Fibroblast of skin of scalp (primary cell): ENCODE measurements around the gene PHACTR2.

ENCODE experiments used
- DNase-seq: peaks from one replicate; pipeline ENCODE4 v3.0.0-alpha.2; 2013

Gene PHACTR2

DNA sequence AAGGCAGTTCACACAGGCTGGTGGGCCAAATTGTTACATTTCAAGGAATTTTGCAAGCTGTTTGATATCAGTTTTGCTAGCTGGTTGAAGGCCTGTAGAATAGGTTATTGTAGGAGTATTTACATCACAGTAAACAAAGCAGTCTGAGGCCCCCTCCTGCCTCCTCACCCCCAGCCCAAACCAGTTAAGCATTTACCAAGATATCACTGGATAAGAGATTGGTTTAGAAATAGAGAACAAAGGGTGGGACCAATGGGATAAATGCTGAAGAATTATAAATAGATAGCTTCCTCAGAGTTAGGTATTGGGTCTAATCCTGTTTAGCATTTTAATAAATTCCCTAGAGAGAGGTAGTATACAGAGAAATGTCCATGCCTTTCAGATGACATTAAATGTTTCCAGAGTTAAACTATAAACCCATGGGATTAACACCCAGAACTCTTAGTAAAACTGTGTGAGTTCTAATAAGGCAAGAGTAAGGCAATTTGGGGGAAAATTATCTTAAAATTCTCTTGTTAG lies 2.3 kb upstream of the PHACTR2 start:
- DNase-seq = no peak

DNA sequence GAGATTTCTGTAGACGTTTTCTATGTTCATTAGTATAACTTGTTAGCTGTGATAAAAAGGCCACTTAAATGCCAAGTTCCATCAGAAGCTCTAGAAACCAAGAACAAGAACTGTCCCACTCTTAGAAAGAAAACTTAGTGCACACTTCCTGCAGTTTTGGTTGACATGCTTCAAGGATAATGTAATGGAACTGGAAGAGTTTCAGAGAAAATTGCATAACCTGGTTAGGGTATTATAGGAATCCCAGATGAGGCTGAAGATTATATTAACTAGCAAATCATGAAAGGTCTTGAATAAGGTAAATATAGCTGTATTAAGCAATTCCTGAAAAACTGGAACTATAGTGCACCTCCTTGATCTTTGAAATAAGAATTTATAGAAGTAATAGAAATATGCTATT lies 1.8 kb upstream of the PHACTR2 start:
- peak; percentile 49 for DNase-seq

DNA sequence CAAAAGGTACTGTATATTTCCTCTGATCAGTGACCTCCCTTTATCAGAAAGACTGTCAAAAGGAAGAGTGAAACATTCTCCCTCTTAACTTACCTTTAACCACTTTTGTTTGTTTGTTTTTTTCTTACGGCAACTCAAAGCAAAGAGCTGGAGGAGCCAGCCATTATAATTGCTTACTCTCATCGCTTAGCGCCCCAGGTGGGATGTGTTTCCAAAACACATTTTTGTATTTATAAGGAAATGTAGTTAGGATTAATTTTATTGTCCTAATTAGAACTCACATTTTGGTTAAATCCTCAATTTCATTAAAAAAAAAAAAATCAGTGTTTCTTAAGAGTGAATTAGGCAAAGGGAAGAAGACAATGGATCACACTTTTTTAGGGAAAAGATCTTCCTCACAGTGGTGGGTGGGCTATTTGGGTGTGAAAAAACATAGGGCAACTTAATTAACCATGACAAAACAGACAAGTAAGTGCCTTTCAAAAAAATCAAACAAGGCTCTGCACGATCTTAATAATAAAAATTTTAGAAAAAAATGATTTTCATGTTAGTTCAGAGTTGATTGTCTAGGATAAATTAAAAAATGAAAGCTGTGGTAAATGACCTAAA lies 1.2 kb upstream of the PHACTR2 start:
- no peak for DNase-seq

DNA sequence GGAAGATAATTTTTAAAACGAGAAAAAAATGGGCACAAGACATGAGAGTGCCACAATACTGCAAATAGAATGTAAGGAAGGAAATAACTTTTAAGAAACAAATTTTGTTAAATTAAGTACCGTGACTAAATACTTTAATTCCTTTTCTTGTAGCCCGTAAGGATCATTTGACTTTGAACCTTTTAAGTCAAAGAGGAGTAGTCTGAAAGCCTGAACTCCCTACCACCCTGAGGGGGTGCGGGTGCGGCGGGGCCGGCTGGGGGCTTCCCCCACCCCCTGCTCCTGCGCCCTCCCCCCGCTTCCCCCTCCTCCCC lies 231 bp upstream of the PHACTR2 start:
- DNase-seq = no peak

DNA sequence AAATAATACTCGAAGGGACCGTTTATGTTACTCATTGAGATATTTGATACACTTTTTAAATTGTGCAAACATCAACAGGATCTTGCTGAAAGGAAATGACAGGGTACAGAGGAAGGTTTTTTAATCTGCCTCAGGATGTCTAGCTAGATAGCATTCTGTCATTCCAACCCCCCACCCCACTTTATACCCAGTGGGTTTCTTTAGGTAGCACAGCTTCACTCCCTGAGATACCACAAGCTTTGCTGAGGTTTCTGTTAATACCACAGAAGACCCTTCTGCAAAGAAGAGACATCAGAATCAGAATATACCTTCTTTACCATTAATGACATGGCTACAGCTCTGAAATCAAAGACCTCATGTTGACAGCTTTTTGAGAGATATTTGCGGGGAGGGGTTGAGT lies 1.3 kb downstream of the PHACTR2 start:
- no peak for DNase-seq

DNA sequence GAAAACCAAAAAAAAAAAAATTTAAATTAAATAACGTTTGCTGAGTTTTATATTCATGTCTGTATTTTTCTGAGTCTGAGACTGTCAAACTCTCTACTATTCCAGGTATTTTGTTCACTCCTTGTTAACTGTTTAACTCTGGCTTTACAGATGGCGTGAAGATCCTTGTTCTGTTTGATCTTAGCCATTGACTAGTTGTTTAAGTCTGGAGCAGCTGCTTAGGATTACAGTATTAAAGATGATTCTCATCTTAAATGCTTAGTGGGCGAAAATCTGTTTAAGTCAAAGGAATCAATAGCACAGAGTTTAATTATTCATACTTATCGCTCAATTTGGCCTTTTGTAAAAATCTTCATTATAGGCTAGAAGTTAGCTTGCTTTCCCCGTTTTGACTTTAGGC lies 2.4 kb downstream of the PHACTR2 start:
- no peak for DNase-seq

DNA sequence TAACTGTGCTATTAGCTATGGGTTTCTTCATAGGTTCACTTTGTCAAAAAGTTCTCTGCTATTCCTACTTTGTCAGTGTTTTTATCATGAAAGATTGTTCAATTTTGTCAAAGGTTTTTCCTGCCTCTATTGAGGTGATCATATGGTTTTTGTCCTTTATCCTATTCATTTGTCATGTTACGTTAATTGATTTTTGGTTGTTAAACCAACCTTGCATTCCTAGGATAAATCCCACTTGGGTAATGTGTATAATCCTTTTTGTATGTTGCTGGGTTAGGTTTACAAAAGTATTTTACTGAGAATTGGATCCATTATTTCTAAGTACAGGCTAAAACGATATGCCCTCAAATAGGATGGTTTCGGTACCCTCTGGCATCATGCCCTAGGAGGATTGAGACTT lies 5.0 kb downstream of the PHACTR2 start:
- no peak for DNase-seq

DNA sequence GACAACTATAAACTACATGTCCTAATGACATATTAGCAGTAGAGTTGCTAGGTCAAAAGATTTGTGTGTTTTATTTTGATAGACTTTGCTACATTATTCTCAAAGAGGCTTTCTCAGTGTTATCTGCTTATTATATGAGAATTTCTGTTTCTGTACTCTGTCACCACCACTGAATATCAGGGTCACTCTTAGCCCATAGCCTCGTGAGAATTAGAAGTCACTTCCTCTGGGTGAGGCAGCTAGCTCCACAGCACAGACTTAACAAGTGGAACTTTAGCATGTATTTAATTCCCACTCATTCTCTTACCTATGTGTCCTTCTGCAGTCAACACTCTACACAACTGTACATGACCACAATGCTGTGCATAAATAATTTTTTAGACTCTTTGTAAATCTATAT lies 6.7 kb downstream of the PHACTR2 start:
- DNase-seq = no peak

DNA sequence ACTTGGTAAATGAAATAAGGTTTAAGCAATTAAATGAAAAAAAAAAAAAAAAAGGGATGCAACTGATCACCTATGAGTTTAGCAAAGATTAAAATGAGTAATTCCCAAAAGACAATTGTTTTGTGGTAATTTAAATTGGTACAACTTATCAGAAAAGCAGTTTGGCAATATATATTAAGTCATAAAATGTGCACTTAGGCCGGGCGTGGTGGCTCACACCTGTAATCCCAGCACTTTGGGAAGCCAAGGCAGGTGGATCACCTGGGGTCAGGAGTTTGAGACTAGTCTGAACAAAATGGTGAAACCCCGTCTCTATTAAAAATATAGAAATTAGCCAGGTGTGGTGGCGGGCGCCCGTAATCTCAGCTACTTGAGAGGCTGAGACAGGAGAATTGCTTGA lies 7.9 kb downstream of the PHACTR2 start:
- no peak for DNase-seq

DNA sequence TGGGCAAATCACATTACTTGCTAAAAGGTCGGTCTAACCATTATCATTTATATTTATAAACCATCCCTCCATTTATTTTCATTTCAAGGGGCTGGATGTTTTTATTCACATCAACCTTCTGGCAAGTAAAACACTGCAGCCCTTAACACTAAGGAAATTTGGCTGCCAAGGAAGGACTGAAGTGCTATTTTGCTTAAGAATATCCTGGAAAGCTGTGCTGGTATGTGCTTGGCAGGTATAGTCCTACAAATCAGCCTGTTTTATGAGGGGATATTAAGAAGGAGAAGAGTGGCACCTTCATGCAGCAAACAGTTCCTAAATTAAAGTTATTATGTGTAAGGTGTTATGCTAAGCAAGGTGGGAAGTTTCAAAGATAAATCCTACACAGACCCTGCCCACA lies 9.8 kb downstream of the PHACTR2 start:
- no peak for DNase-seq

DNA sequence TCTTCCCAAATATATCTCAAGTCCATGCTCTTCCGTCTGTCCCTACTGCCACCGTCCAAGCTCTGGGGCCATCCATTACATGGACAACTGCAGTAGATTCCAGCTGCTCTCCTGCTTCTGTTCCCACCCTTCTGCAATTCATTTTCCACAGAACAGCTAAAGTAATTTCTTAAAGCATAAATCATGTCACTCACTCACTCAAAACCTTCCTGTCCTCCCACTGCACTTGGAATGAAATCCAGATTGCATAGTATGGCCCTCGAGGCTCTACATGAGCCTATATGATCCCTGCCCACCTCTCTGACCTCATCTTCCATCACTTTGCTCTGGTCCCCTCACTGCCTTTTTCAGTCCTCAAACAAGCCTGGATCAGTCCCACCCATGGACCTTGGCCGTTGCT lies 10.9 kb downstream of the PHACTR2 start:
- no peak for DNase-seq

DNA sequence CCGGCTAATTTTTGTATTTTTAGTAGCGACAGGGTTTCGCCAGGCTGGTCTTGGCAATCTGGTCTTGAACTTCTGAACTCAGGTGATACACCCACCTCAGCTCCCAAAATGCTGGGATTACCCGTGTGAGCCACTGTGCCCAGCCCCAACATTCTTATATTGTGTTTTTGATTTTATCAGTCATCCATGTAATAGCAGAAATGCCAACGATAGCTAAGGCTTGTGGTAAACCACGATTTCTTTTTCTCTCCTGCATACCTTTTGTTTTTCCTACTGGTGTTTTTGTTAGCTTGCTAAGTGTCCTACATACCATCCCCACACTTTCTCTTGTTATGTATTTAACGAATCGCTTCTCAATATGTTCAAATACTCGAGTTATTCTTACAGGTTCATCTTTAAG lies 12.1 kb downstream of the PHACTR2 start:
- peak; percentile 22 for DNase-seq

DNA sequence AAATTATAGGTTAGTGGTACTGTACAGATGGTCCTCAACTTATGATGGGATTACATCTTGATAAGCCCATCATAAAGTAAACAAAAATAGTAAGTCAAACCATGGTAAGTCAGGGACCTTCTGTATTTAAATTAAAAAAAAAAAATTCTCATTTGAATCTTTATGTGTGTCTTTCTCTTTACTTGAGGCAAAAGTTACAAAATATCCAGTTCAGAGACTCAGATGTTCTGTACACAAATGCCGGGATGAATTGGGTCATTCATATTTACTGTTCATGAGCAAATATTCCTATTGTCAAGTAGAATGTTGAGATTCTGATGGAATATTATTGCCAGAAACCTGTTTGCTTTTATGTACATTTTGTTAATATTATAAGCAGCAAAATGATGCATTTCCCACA lies 13.4 kb downstream of the PHACTR2 start:
- DNase-seq = no peak

DNA sequence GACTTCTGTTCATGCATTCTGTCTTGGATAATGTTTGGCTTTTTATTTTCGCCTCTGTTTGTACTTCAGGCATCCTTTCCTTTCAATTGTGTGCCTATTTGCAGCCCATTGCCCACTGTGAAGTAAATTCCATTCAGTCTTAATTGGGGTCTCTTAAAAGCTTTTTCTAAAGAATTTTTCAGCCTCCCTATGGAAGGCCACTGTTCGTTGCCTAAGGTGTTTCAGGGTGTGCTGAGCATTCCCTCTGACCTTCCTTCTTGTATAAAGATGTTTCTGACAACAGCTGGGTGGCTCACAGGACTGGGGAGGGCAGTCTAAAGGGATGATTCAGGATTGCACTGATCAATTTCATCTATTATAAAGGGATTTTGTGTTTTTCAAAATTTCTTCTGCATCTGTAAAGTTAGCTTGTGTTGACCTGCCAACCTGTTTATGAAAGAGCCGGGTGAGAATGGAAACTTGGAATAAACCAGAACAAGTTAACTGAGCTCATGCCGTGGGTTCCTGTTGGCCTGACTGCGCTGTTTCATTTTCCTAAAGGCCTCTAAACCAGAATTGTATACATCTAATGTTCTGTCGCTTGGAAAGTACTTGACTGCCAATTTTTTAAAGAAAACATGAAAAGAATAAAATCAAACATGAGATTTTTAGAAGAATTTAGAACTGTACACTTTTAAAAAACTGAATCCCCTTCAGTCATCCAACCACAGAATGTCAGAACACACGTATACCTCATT lies 14.3 kb downstream of the PHACTR2 start:
- no peak for DNase-seq

DNA sequence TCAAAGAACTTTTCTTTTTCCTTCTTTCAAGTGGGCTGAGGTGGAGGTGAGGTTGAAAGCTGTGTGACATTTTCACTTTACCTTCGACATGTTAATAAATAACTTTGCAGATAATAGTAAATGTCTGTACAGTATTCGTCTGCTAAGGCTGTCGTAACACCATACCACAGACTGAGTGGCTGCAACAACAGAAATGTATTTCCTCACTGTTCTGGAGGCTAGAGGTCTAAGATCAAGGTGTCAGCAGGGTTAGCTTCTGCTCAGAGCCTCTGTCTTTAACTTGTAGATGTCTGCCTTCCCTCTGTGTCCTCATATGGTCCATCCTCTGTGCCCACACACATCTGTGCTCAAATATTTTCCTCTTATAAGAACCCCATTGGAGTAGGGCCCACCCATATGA lies 14.9 kb downstream of the PHACTR2 start:
- no peak for DNase-seq

DNA sequence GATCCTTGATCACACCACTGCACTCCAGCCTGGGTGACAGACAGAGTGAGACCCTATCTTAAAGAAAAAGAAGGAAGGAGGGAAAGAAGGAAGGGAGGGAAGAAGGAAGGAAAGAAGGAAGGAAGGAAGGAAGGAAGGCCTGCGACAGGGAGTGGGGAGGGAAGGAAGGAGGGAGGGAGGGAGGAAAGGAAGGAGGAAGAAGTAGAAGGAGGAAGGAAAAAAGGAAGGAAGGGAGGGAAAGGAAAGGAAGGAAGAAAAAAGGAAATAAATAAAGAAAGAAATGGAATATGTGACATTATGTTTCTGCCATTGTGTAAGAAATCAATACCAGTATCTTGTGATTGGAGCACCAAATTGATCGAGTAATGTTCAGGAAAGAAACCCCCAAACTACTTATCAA lies 16.2 kb downstream of the PHACTR2 start:
- DNase-seq = no peak

DNA sequence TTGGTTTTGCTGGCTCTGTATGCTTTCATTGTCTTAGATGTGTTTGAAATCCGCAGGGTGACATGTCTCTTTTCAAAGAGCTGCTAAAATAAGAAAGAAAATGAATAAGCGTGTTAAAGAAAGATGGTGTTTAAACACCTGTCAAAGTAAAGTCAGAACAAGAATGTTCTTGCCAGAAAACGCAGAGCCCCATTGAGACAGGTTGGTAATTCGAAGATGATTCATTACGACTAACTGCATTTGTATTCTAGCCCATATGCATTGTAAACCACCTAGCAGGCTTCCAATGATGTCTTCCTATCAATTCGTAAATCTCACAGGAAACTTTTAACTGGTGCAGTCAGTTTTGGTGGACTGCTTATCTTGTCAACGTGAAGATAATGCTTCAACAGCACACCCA lies 16.8 kb downstream of the PHACTR2 start:
- no peak for DNase-seq

DNA sequence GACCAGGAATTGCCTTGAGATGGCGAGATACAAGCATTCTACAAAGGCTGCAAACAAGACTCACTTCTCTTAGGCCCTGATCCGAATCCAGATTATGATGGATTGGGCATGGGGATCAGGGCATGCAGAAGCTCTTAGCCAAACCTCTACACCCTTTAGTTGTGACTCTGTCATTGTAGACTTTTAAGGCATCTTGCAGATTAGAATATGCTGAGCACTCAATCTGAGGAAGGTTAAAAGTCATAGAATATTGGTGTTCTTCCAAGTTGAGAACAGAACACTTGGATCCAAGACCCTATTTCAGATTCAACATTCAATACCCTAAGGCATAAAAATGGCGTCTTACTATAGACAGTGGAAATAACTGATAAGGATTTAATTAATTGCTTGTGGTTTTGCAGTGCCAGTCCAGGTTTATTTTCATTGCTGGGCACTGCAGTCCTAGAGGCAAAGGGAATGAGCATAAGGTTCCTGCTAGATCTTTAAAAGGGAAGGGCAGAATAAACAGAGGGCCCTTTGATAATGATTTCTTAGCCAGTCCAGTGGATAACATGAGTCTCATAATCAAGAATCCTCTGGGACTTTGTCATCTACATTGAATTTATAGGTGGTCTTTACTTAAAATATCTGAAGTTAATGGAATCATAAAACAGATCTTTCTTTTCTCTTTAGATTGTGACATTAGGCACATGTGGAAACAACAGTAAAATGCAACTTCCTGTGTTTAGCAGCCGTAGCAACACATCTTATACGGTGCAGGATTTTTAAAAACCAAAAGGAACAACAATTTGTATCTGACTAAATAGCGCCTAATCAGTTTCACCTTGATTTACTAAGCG lies 17.6 kb downstream of the PHACTR2 start:
- no peak for DNase-seq

DNA sequence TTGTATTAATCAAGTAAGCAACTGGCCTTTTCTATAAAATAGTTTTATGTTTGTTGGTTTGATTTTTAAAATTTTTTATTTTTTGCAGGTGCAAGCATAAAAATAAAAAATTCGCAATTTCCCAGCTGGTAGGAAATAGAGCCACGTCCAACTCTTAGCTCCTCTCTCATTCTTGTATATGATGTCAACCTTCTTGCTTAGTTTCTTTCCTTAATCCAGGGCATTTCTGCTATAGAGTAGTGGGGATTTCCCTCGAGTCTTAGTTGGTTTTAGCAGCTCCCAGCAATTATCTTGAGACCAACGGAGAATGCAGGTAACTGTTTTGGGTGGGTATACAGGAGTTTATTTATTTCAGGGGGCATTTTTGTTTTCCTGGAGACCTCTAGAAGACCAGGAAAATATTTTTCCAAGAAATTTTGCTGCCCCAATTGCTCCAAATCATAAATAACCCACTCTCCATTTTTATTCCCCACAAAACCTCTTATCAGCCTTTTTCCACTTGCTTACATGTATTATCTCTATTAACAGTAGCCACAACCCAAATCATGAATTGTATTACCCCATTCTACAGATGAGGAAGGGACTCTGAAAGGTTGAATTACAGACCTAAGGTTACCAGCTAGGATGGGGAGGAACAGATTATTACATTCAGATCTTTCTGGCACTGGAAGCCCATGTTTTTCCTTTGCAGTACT lies 18.4 kb downstream of the PHACTR2 start:
- DNase-seq = no peak

DNA sequence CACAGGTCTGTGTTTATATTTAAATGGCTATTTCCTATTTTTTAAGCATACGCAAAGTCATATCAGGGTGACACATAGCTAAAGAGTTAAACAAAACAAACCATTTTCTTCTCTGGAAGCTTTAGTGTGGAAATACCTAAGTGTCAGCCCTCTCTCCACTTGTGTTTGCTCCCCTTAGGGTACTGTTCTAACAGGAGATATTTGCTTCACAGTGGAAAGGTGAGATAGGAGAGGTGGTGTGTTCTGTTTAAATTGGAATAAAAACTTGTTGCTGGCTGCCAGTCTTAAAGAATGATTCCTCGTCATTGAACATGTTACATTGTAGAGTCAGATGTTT lies 18.9 kb downstream of the PHACTR2 start:
- DNase-seq = no peak

DNA sequence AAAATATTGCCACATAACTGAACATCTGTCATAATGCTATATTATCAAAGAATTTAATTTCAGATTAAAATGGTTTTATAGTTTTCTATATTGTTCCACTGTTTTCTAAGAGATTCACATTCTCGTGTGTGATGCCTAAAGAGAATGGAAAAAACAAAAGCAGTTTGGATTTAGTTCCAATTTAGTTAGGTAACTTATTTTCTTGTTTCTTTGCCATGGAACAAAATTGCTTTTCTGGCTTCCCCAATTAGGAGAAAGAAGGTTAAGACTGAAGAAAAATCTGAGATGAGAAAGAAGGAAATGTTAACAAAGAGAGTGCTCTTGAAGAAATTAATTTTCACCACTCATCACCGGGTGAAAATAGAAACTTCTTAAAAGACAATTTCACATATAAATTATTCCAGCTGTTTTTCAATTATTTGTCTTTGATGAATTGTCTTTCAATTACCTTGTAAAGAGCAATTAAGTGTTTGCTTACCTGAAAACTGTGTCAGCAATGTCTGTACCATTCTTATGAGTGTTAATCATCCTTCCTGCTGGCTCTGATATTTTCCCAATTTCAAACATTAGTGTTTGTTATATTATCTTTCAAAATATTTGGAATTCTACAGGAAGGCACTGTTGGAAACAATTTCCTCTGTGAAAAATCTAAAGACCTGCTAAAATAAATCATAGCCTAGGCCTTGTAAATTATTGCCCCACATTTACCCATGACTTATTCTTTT lies 19.5 kb downstream of the PHACTR2 start:
- DNase-seq = no peak

DNA sequence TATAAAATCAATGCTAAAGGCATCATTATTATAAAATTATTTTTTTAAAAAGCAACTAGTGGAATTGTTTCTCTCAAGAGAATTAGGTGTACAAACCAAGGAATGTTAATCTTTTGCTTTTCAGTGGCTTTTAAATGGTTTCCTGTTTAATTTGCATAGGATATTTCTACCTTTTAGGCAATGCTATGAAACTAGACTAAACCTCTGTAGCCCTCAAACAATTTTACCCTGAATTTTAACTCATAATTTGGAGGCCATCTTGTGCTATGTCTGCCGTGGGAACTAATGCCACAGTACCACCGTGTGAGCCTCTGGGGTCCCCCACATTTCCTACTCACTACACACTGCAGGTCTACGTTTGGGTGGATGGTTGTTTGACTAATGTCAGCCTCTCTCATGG lies 20.6 kb downstream of the PHACTR2 start:
- DNase-seq = no peak
